OCI-LY7 (cell line): ENCODE measurements around the gene MMAB.

Source experiments
- EZH2phosphoT487 ChIP-seq: fragments of 200-600 bp; sonication (generic); IDR thresholded peaks from 2 replicates; pipeline ENCODE4 v1.6.1; 2018; ENCODE audit warnings: low read depth, borderline replicate concordance, mild to moderate bottlenecking, mixed run types, antibody characterized with exemption, low read length, moderate library complexity, mixed read lengths
- TF ChIP-seq, protein P1 (sequence below): fragments of 200-600 bp; sonication (generic); conservative IDR thresholded peaks from 2 replicates; pipeline ENCODE4 v1.5.1; 2014; ENCODE audit warnings: mild to moderate bottlenecking, antibody characterized with exemption, low read length, moderate library complexity, mixed read lengths

DNA sequence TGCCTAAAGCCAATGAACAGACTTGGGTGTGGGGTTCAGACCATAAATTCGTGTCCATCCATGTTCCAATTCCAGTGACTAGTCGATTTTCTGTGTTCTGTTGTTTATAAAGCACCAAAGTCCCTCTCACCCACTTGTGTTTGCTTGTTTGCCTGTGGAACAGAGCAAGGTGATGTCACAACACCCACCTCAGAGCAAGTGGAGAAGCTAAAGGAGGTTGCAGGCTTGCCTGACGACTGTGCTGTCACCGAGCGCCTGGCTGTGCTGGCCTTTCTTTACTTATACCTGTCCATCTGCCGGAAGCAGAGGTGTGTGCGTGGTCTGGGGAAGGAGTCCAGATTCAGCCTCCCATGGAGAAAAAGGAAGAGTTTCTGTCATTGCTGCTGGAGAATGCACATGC, 6.3 kb upstream of the MMAB start:
- TF ChIP-seq, protein P1, sequence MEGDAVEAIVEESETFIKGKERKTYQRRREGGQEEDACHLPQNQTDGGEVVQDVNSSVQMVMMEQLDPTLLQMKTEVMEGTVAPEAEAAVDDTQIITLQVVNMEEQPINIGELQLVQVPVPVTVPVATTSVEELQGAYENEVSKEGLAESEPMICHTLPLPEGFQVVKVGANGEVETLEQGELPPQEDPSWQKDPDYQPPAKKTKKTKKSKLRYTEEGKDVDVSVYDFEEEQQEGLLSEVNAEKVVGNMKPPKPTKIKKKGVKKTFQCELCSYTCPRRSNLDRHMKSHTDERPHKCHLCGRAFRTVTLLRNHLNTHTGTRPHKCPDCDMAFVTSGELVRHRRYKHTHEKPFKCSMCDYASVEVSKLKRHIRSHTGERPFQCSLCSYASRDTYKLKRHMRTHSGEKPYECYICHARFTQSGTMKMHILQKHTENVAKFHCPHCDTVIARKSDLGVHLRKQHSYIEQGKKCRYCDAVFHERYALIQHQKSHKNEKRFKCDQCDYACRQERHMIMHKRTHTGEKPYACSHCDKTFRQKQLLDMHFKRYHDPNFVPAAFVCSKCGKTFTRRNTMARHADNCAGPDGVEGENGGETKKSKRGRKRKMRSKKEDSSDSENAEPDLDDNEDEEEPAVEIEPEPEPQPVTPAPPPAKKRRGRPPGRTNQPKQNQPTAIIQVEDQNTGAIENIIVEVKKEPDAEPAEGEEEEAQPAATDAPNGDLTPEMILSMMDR: no peak
- no peak for TF ChIP-seq EZH2phosphoT487
